ENCODE data around the gene TEDC1.

The TEDC1 gene

GRCh38 chr14:105467942-105468471 lies 23.0 kb upstream of the TEDC1 start:
- no peak for TF ChIP-seq CTCF (IDR thresholded peaks at IDR 0.05; ENCODE audit: extremely low read depth, missing control alignments)

GRCh38 chr14:105468621-105469241 lies 22.3 kb upstream of the TEDC1 start:
- no peak for DNase-seq (ENCODE audit: low spot score)
- no peak for TF ChIP-seq CTCF (IDR thresholded peaks at IDR 0.05; ENCODE audit: extremely low read depth, missing control alignments)

More at GRCh38 chr14:105467942-105468471, 23.0 kb upstream of the TEDC1 start:
- DNase-seq (ENCODE audit: low spot score), result no peak

DNA sequence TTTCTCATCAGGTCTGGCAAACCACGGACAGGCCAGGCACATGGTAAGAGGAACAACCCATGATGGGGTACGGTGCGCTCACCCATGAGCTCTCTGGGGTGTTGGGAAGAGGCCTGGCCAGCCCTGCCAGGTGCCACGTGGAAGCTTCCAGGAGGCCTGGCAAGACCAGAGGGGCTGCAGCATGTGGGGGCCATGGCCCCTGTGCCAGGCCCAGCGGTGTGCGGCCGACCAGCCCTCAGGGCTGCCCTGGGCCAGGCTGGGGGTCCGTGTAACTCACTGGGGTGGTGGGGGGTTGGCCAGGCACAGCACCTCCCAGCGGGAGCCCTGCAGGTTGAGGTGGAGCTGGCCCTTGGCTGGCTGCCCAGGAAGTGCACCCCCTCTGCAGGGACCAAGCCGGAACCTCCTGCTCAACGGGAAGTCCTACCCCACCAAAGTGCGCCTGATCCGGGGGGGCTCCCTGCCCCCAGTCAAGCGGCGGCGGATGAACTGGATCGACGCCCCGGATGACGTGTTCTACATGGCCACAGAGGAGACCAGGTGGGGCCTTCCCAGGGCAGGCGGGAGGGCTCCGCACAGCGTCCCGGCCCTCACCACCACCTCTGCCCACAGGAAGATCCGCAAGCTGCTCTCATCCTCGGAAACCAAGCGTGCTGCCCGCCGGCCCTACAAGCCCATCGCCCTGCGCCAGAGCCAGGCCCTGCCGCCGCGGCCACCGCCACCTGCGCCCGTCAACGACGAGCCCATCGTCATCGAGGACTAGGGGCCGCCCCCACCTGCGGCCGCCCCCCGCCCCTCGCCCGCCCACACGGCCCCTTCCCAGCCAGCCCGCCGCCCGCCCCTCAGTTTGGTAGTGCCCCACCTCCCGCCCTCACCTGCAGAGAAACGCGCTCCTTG lies 21.3 kb upstream of the TEDC1 start:
- DNase-seq (ENCODE audit: low spot score), result no peak
- no peak for TF ChIP-seq CTCF (IDR thresholded peaks at IDR 0.05; ENCODE audit: extremely low read depth, missing control alignments)

DNA sequence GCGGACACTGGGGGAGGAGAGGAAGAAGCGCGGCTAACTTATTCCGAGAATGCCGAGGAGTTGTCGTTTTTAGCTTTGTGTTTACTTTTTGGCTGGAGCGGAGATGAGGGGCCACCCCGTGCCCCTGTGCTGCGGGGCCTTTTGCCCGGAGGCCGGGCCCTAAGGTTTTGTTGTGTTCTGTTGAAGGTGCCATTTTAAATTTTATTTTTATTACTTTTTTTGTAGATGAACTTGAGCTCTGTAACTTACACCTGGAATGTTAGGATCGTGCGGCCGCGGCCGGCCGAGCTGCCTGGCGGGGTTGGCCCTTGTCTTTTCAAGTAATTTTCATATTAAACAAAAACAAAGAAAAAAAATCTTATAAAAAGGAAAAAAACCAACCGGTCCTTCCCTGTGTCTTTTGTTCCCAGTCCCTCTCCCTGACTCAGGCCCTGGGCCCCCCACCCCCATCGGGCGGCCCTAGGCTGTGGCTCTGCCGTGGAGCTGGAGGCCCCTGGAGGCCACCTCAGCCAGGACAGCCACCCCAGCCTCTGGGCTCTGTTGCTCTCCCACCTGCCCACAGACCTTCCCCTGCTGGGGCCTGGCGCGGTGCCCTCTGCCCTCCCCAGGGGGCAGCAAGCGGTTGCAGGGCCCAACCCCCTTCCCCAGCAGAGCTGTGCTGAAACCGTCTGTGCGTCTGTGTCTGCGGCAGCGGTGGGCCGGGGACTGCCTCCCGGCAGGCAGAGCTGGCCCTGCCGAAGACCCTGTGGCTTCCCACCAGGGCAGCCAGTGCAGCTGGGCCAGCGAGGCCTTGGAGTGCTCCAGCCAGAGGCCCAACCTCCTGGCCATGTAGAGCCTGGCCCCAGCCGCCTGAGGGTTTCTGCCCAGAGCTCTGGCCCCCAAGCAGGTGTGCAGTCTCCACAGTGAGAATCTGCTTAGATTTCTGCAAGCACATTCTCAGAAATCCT lies 20.4 kb upstream of the TEDC1 start:
- TF ChIP-seq CTCF (IDR thresholded peaks at IDR 0.05; ENCODE audit: extremely low read depth, missing control alignments), result no peak
- no peak for DNase-seq (ENCODE audit: low spot score)

GRCh38 chr14:105471297-105471821 lies 19.7 kb upstream of the TEDC1 start:
- no peak for DNase-seq (ENCODE audit: low spot score)
- TF ChIP-seq CTCF (IDR thresholded peaks at IDR 0.05; ENCODE audit: extremely low read depth, missing control alignments), result no peak

DNA sequence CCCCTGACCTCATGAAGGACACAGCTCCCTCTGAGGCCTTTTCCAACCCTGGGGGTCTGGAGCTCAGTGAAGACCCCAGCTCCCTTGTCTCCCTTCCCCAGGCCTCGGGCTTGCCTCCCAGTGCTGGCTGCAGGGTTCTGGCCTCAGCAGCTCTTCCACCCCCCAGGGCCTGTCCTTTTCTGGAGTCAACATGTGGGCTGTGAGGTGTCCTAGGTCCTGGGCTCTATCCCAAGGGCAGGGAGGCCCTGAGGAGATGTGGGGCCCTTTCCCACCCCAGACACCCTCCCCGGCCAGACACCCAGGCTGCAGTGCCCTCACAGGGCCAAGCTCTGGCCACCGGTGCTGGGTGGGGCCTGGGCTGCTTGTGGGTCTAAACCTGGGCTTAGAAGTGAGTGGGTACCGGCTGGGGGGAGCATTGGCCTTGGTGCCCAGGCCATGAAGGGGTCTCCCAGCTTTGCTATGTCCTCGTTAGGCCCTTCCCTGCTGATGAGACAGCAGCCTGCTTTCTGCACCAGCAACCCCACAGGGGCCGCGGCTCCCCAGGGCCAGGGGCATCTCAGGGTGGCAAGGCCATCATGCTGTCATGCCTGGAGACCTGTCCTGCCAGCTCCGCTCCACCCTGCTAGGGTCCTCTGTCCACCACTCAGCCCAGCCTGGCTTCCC lies 19.1 kb upstream of the TEDC1 start:
- no peak for TF ChIP-seq CTCF (IDR thresholded peaks at IDR 0.05; ENCODE audit: extremely low read depth, missing control alignments)
- no peak for DNase-seq (ENCODE audit: low spot score)

Data from GM20000 (cell line).